PFSK-1 (cell line): ENCODE results near the gene MAP3K9.

Source experiments
- FOXP2 ChIP-seq: optimal IDR thresholded peaks from 2 replicates; pipeline ENCODE3; 2011; ENCODE audit warnings: borderline replicate concordance, control low read depth, inconsistent platforms; ENCODE audit not compliant: insufficient read depth; ENCODE audit errors: extremely low read length, extremely low read depth
- POLR2AphosphoS5 ChIP-seq: IDR thresholded peaks from 2 replicates; pipeline ENCODE4 v1.6.1; 2012; ENCODE audit warnings: low read depth, mild to moderate bottlenecking, control low read depth, low read length, moderate library complexity
- REST ChIP-seq, 2 experiments: IDR thresholded peaks; 2 replicates each; pipeline versions ENCODE4 v1.6.1 to v1.8.0; 2011 to 2012; ENCODE audit warnings: low read depth in 2 of 2, low read length in 2 of 2, control low read depth in 1 of 2, inconsistent platforms in 1 of 2, mild to moderate bottlenecking in 1 of 2, moderate library complexity in 1 of 2; ENCODE audit not compliant: insufficient read depth in 1 of 2
- SIN3A ChIP-seq: IDR thresholded peaks from 2 replicates; pipeline ENCODE4 v1.6.1; 2012; ENCODE audit warnings: mild to moderate bottlenecking, low read length, moderate library complexity, borderline replicate concordance; ENCODE audit not compliant: insufficient read depth
- TAF1 ChIP-seq: IDR thresholded peaks from 2 replicates; pipeline ENCODE4 v1.6.1; 2012; ENCODE audit warnings: low read length, control low read depth, borderline replicate concordance; ENCODE audit not compliant: insufficient read depth

The MAP3K9 gene

GRCh38 chr14:70803321-70804310 lies 5.7 kb downstream of the MAP3K9 start:
- TF ChIP-seq REST (IDR thresholded peaks at IDR 0.05; ENCODE audit: insufficient read depth in 1 of 2, low read depth in 2 of 2, low read length in 2 of 2) (no peak), TAF1 (no peak), FOXP2 (no peak), SIN3A (no peak), POLR2AphosphoS5 (no peak)

GRCh38 chr14:70802379-70802778 lies 6.9 kb downstream of the MAP3K9 start:
- TF ChIP-seq SIN3A (no peak), REST (IDR thresholded peaks at IDR 0.05; ENCODE audit: insufficient read depth in 1 of 2, low read depth in 2 of 2, low read length in 2 of 2) (no peak), FOXP2 (no peak), POLR2AphosphoS5 (no peak), TAF1 (no peak)

GRCh38 chr14:70801836-70802235 lies 7.5 kb downstream of the MAP3K9 start:
- TF ChIP-seq POLR2AphosphoS5 = no peak
- no peak for TF ChIP-seq SIN3A
- no peak for TF ChIP-seq REST (IDR thresholded peaks at IDR 0.05; ENCODE audit: insufficient read depth in 1 of 2, low read depth in 2 of 2, low read length in 2 of 2)
- TF ChIP-seq TAF1 = no peak
- no peak for TF ChIP-seq FOXP2

- TF ChIP-seq TAF1 (no peak), POLR2AphosphoS5 (no peak), FOXP2 (no peak)
Observed at GRCh38 chr14:70796551-70796950, 12.8 kb downstream of the MAP3K9 start.

GRCh38 chr14:70794294-70794693 lies 15.0 kb downstream of the MAP3K9 start:
- TF ChIP-seq POLR2AphosphoS5 = no peak
- no peak for TF ChIP-seq REST (IDR thresholded peaks at IDR 0.05; ENCODE audit: insufficient read depth in 1 of 2, low read depth in 2 of 2, low read length in 2 of 2)
- TF ChIP-seq TAF1 = no peak
- no peak for TF ChIP-seq FOXP2
- TF ChIP-seq SIN3A = no peak
